ENCODE results near the gene EVX2. TPM values are rescaled to one million over a fixed set of nuclear protein-coding genes. Genes with fewer than 3 reads are reported as not detected.

EVX2 gene
- polyA plus RNA-seq, 1 of the 3 experiments (the other 2 are of a cell fraction): not detected

DNA sequence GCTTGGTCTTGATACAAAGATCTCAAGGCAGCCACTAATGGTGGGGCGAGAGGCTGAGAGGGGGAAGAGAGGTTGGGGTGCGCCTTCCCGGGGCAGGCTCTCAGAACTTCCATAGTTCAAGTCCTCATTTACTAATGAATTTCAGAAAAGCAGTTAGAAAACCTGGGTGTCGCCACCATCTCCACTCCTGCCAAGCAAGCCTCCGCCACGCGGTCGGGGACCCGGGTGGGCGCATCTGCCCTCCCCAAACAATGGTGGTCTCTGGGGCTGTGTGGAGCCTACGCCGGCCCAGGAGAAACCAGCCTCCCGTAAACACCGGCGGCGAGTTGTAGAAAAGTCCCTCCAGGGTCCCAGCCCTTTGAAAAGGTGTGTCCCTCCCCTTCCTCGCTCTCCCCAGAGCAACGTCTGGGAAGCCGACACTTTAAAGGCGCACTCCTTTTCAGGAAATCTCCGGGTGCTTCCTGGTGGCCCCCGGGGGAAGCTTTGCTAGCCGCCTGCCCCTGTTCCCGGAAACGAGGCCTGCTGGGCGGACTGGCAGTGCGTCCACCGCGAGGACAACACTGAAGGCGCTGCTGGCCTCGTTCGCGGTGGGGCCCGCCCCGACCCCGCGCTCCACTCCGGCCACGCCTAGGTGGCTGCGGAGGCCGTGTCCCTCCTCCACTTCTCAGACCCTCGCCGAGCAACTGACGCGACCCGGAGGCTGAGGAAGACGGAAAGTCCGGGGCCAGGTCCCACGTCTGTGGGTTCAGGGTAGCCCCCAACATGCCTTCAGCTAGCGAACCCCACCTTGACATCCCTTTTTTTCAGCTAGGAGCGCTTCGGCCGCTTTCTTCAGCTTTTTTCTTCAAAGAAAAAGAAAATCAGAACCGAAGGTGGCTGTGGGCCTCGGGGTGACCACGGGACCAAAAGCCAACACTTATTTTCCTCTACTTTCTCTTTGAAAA lies 16.8 kb downstream of the EVX2 start:
- Histone ChIP-seq H3F3A (replicated peaks; ENCODE audit: insufficient read depth) (no peaks in the 10 kb centered on the region), H3K27me3 (ENCODE audit: insufficient read depth) (no peaks in the 10 kb centered on the region; the same call in 1 of the 2 replicates), H3K79me2 (ENCODE audit: insufficient read depth) (no peaks in the 10 kb centered on the region), H3K9ac (no peak overlapping the region), H3K9me2 (no peaks in the 10 kb centered on the region), H4K20me1 (ENCODE audit: insufficient read depth) (no peaks in the 10 kb centered on the region), H2AFZ (ENCODE audit: low read depth) (no peak overlapping the region), H3K27ac (ENCODE audit: low read depth in 2 of 2, low read length in 1 of 2) (no peak overlapping the region), H3K4me2 (no peak overlapping the region), H3K4me1 (ENCODE audit: control insufficient read depth in 1 of 2, insufficient read depth in 2 of 2, low read depth in 1 of 2, low read length in 1 of 2) (no peaks in the 10 kb centered on the region), H3K9me3 (no peaks in the 10 kb centered on the region), H3K36me3 (replicated peaks in 1 of 2; ENCODE audit: control insufficient read depth in 1 of 2, insufficient read depth in 2 of 2, low read length in 1 of 2) (no peaks in the 10 kb centered on the region), H3K4me3 (ENCODE audit: low read depth in 2 of 2, low read length in 1 of 2) (no peak overlapping the region)
- ChIA-PET CTCF (interaction anchor here (1.6 kb wide), 1 partner anchor 12 kb away, joined by 3 read pairs; no protein-coding TSS in a partner anchor), POLR2A (no interaction called here)
- DNase-seq: no peak
- no peak for TF ChIP-seq EP300 (IDR thresholded peaks at IDR 0.05; ENCODE audit: borderline replicate concordance in 1 of 2, low read depth in 1 of 2, low read length in 1 of 2)
- TF ChIP-seq FOXM1 (IDR thresholded peaks at IDR 0.05; ENCODE audit: low read depth): no peak
- TF ChIP-seq MXI1 (IDR thresholded peaks at IDR 0.05; ENCODE audit: low read depth, low read length): no peak
- TF ChIP-seq, protein P1, sequence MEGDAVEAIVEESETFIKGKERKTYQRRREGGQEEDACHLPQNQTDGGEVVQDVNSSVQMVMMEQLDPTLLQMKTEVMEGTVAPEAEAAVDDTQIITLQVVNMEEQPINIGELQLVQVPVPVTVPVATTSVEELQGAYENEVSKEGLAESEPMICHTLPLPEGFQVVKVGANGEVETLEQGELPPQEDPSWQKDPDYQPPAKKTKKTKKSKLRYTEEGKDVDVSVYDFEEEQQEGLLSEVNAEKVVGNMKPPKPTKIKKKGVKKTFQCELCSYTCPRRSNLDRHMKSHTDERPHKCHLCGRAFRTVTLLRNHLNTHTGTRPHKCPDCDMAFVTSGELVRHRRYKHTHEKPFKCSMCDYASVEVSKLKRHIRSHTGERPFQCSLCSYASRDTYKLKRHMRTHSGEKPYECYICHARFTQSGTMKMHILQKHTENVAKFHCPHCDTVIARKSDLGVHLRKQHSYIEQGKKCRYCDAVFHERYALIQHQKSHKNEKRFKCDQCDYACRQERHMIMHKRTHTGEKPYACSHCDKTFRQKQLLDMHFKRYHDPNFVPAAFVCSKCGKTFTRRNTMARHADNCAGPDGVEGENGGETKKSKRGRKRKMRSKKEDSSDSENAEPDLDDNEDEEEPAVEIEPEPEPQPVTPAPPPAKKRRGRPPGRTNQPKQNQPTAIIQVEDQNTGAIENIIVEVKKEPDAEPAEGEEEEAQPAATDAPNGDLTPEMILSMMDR (IDR thresholded peaks at IDR 0.05): no peak
- TF ChIP-seq, protein P2, sequence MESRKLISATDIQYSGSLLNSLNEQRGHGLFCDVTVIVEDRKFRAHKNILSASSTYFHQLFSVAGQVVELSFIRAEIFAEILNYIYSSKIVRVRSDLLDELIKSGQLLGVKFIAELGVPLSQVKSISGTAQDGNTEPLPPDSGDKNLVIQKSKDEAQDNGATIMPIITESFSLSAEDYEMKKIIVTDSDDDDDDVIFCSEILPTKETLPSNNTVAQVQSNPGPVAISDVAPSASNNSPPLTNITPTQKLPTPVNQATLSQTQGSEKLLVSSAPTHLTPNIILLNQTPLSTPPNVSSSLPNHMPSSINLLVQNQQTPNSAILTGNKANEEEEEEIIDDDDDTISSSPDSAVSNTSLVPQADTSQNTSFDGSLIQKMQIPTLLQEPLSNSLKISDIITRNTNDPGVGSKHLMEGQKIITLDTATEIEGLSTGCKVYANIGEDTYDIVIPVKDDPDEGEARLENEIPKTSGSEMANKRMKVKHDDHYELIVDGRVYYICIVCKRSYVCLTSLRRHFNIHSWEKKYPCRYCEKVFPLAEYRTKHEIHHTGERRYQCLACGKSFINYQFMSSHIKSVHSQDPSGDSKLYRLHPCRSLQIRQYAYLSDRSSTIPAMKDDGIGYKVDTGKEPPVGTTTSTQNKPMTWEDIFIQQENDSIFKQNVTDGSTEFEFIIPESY (IDR thresholded peaks at IDR 0.05; ENCODE audit: borderline replicate concordance, low read depth): no peak
- no peak for TF ChIP-seq EZH2phosphoT487 (IDR thresholded peaks at IDR 0.05; ENCODE audit: borderline replicate concordance, low read depth)
- no peak for TF ChIP-seq RFX5 (IDR thresholded peaks at IDR 0.05; ENCODE audit: low read length)
- no peak for TF ChIP-seq FOSL2 (IDR thresholded peaks at IDR 0.05; ENCODE audit: borderline replicate concordance, low read depth)
- no peak for TF ChIP-seq FOXJ3 (CRISPR knock-in tag; IDR thresholded peaks at IDR 0.05)
- 80% methylated on average over 31 of the region's 56 CpGs for WGBS (ENCODE audit: low lambda C conversion rate)

DNA sequence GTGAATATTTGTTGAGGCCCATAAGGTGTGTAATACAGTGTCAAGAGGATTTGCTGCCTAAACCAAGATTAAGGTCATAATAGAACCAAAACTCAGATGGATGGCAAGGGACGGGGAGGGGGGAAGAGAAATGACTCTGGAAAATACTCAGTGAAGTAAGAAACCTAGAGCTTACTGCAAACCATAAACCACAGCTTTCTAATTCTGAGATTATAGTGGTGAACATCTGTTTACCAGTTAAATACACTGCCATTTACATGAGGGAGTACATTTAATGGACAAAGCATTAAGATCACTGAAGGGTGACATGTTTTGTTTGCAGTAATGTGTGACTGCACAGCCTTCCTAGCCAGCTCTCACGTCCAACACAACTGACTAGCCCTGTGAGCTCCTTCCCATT lies 19.8 kb downstream of the EVX2 start:
- CTCF ChIA-PET: interaction anchor here (1.0 to 2.0 kb wide), 4 partner anchors 10 to 441 kb away, joined by 3 to 5 read pairs (median 4); no protein-coding TSS in a partner anchor
- no peaks in the 10 kb centered on the region for H3K9me3 ChIP-seq
- no peaks in the 10 kb centered on the region for H3K36me3 ChIP-seq (replicated peaks in 1 of 2; ENCODE audit: control insufficient read depth in 1 of 2, insufficient read depth in 2 of 2, low read length in 1 of 2)
- H3F3A ChIP-seq (replicated peaks; ENCODE audit: insufficient read depth): no peaks in the 10 kb centered on the region
- H3K27ac ChIP-seq (ENCODE audit: low read depth in 2 of 2, low read length in 1 of 2): no peak overlapping the region
- no peaks in the 10 kb centered on the region for H4K20me1 ChIP-seq (ENCODE audit: insufficient read depth)
- WGBS (ENCODE audit: low lambda C conversion rate): 11% methylated on average over 2 of the region's 2 CpGs
- DNase-seq: no peak
- no peaks in the 10 kb centered on the region; the same call in 1 of the 2 replicates for H3K27me3 ChIP-seq (ENCODE audit: insufficient read depth)
- H3K9ac ChIP-seq: no peak overlapping the region
- no peaks in the 10 kb centered on the region for H3K4me1 ChIP-seq (ENCODE audit: control insufficient read depth in 1 of 2, insufficient read depth in 2 of 2, low read depth in 1 of 2, low read length in 1 of 2)
- no peaks in the 10 kb centered on the region for H3K9me2 ChIP-seq
- POLR2A ChIA-PET: no interaction called here
- no peak overlapping the region for H3K4me3 ChIP-seq (ENCODE audit: low read depth in 2 of 2, low read length in 1 of 2)
- no peak overlapping the region for H2AFZ ChIP-seq (ENCODE audit: low read depth)
- no peak overlapping the region for H3K4me2 ChIP-seq
- no peaks in the 10 kb centered on the region for H3K79me2 ChIP-seq (ENCODE audit: insufficient read depth)
- TF ChIP-seq CHD2 (IDR thresholded peaks at IDR 0.05; ENCODE audit: low read length, partially characterized antibody): no peak
- TF ChIP-seq, protein P3, sequence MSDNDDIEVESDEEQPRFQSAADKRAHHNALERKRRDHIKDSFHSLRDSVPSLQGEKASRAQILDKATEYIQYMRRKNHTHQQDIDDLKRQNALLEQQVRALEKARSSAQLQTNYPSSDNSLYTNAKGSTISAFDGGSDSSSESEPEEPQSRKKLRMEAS (IDR thresholded peaks at IDR 0.05; ENCODE audit: low read depth): no peak
- no peak for TF ChIP-seq SMC3 (IDR thresholded peaks at IDR 0.05; ENCODE audit: low read depth, low read length)
- no peak for TF ChIP-seq RAD21 (IDR thresholded peaks at IDR 0.05; ENCODE audit: low read length)
- no peak for TF ChIP-seq NRF1 (IDR thresholded peaks at IDR 0.05; ENCODE audit: low read depth, low read length)
- TF ChIP-seq ELF1 (IDR thresholded peaks at IDR 0.05): no peak
- TF ChIP-seq GABPA (IDR thresholded peaks at IDR 0.05; ENCODE audit: low read depth): no peak
- TF ChIP-seq FOXJ3 (CRISPR knock-in tag; IDR thresholded peaks at IDR 0.05): no peak
- TF ChIP-seq, protein P4, sequence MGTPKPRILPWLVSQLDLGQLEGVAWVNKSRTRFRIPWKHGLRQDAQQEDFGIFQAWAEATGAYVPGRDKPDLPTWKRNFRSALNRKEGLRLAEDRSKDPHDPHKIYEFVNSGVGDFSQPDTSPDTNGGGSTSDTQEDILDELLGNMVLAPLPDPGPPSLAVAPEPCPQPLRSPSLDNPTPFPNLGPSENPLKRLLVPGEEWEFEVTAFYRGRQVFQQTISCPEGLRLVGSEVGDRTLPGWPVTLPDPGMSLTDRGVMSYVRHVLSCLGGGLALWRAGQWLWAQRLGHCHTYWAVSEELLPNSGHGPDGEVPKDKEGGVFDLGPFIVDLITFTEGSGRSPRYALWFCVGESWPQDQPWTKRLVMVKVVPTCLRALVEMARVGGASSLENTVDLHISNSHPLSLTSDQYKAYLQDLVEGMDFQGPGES (IDR thresholded peaks at IDR 0.05; ENCODE audit: low read depth, low read length): no peak
- TF ChIP-seq FOXM1 (IDR thresholded peaks at IDR 0.05; ENCODE audit: low read depth): no peak
- TF ChIP-seq, protein P5, sequence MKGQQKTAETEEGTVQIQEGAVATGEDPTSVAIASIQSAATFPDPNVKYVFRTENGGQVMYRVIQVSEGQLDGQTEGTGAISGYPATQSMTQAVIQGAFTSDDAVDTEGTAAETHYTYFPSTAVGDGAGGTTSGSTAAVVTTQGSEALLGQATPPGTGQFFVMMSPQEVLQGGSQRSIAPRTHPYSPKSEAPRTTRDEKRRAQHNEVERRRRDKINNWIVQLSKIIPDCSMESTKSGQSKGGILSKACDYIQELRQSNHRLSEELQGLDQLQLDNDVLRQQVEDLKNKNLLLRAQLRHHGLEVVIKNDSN (IDR thresholded peaks at IDR 0.05; ENCODE audit: borderline replicate concordance, low read depth): no peak
- TF ChIP-seq, protein P6, sequence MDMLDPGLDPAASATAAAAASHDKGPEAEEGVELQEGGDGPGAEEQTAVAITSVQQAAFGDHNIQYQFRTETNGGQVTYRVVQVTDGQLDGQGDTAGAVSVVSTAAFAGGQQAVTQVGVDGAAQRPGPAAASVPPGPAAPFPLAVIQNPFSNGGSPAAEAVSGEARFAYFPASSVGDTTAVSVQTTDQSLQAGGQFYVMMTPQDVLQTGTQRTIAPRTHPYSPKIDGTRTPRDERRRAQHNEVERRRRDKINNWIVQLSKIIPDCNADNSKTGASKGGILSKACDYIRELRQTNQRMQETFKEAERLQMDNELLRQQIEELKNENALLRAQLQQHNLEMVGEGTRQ (IDR thresholded peaks at IDR 0.05; ENCODE audit: borderline replicate concordance, low read depth, low read length): no peak
